Esophagus squamous epithelium (tissue), 4 donors: Measurements from ENCODE around the gene GABRG3.

Source experiments
- CTCF ChIP-seq, 6 experiments: fragments of 450-650 bp in 4 of 6; fragments of 200-600 bp in 2 of 6; sonication (generic) in 2 of 6; IDR thresholded peaks; one replicate each; pipeline ENCODE4 v1.5.1; 2016 to 2019; ENCODE audit warnings: antibody characterized with exemption in 6 of 6, mild to moderate bottlenecking in 4 of 6, moderate library complexity in 4 of 6
- POLR2A ChIP-seq, 4 donors: fragments of 450-650 bp; IDR thresholded peaks; one replicate each; pipeline ENCODE4 v1.6.1; 2017; ENCODE audit warnings: antibody characterized with exemption in 4 of 4, mild to moderate bottlenecking in 4 of 4, moderate library complexity in 3 of 4

- TF ChIP-seq CTCF (IDR thresholded peaks at IDR 0.05) (no peak), POLR2A (IDR thresholded peaks at IDR 0.05) (no peak)
Observed at GRCh38 chr15:27339138-27339537, 368.2 kb downstream of the GABRG3 start.
